SU-DHL-6 (cell line): ENCODE results near the gene ZNF496.
"Not testable (repeated sequence)": the region's sequence is repeated elsewhere in the genome, so short reads cannot be mapped to it uniquely, and the experiment has no call there.

Experiments
- EZH2phosphoT487 ChIP-seq: fragments of 200-600 bp; sonication (generic), shearing (Covaris generic); conservative IDR thresholded peaks from 2 replicates; pipeline ENCODE4 v1.6.1; 2018; ENCODE audit warnings: mild to moderate bottlenecking, antibody characterized with exemption, low read length, moderate library complexity, mixed read lengths
- TF ChIP-seq, protein P1 (sequence below): fragments of 200-600 bp; sonication (generic); IDR thresholded peaks from one replicate; pipeline ENCODE4 v1.5.1; 2017; ENCODE audit warnings: antibody characterized with exemption, mild to moderate bottlenecking, low read length, moderate library complexity; ENCODE audit not compliant: insufficient read depth, poor library complexity, severe bottlenecking

DNA sequence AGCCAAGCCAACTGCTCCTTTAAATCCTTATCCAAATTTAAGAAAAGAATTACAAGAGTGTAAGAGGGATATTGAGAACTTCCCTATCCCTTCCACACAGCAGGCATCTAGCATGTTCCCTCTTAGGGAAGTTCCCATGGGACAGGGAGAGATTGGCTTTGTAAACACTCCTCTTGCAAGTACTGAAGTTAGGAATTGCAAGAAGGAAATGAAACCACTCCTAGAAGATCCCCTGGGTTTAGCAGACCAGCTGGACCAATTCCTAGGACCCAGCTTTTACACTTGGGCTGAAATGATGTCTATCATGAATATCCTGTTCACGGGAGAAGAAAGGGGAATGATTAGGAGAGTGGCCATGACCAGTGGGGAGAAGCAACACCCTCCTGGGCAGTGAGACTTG lies 23.5 kb upstream of the ZNF496 start:
- TF ChIP-seq, protein P1, sequence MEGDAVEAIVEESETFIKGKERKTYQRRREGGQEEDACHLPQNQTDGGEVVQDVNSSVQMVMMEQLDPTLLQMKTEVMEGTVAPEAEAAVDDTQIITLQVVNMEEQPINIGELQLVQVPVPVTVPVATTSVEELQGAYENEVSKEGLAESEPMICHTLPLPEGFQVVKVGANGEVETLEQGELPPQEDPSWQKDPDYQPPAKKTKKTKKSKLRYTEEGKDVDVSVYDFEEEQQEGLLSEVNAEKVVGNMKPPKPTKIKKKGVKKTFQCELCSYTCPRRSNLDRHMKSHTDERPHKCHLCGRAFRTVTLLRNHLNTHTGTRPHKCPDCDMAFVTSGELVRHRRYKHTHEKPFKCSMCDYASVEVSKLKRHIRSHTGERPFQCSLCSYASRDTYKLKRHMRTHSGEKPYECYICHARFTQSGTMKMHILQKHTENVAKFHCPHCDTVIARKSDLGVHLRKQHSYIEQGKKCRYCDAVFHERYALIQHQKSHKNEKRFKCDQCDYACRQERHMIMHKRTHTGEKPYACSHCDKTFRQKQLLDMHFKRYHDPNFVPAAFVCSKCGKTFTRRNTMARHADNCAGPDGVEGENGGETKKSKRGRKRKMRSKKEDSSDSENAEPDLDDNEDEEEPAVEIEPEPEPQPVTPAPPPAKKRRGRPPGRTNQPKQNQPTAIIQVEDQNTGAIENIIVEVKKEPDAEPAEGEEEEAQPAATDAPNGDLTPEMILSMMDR, result not testable (repeated sequence)
- not testable (repeated sequence) for TF ChIP-seq EZH2phosphoT487
